HS-27A (cell line): ENCODE data around the gene C19orf25.

ENCODE experiments used
- DNase-seq: peaks from one replicate; pipeline ENCODE4 v3.0.0-alpha.2; 2012; ENCODE audit warnings: low read depth, missing footprints

C19orf25 gene

GRCh38 chr19:1432507-1432887, 46.5 kb downstream of the C19orf25 start:
- DNase-seq, result no peak

- DNase-seq, result no peak
Observed at GRCh38 chr19:1431759-1432506, 47.1 kb downstream of the C19orf25 start.

- no peak for DNase-seq
Observed at GRCh38 chr19:1430246-1430645, 48.8 kb downstream of the C19orf25 start.

- DNase-seq, result no peak
Observed at GRCh38 chr19:1429750-1430149, 49.3 kb downstream of the C19orf25 start.

GRCh38 chr19:1428738-1429391, 50.1 kb downstream of the C19orf25 start:
- no peak for DNase-seq

DNA sequence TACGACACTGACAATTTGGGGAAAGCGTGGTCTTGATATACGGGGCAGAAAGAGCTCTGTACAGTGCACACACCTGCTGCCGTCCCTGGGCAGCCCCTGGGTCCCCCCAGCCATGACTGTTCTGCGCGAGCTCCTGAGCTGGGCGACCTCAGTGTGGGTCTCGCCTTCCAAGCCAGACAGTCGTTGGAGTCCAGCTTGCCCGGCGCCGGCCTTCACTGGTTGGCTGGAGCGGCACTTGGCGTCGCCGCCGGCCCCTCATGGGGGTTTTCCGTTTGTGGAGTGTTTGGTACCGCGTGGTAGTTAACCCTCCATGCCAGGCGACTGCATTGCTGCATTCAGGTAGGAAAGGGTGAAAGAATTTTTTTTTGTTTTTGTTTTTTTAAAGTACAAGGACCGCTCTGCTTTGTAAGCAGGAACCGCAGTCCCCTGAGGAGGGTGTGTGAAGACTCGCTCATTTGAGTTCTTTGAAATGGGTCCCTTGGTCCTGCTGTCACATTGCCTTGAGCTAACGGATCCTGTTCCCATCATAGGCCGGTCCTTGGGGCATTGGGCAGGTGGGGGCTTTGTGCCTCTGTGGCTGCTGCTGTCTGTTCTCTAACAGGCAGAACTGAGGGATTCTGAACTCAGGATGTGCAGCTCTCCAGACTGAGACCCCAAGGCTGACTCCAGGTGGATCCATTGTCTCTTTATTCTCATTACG, 51.6 kb downstream of the C19orf25 start:
- no peak for DNase-seq

DNA sequence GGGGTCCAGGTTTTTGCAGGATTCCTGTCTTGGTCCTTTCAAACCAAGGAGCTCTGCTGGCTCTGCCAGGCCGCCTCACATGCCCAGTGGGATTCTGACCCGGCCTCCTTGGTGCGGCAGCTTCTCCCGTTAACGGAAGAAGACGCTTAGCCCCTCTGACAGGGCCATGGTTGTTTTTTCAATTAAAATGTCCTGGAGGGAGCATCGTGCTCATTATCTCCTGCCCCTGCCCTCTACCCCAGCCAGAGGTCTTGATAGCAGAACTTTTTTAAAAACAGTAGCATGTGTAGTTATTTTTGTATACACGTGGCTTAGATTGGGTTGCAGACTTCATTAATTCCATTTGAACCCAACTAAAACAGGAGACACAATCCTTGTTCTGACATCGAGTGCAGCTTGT, 52.3 kb downstream of the C19orf25 start:
- DNase-seq, result no peak

DNA sequence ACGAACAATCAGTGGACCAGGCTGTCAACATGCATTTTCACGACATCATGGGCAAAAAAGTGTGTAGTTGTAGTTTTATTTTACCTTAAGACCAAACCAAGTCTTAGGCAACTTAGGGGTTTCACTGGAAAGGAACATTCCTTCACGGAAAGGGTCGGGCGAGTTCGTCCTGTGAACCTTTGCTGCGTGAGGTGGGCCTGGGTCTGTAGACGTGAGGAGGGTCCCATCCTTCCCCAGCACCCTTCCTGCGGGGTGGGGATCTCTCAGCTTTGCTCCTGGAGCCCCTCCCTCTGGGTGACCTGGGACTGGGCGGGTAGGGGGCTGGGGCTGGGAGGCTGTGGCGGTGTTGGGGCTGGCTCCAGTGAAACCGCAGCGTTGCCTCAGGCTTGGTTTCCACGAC, 53.1 kb downstream of the C19orf25 start:
- DNase-seq, result no peak

DNA sequence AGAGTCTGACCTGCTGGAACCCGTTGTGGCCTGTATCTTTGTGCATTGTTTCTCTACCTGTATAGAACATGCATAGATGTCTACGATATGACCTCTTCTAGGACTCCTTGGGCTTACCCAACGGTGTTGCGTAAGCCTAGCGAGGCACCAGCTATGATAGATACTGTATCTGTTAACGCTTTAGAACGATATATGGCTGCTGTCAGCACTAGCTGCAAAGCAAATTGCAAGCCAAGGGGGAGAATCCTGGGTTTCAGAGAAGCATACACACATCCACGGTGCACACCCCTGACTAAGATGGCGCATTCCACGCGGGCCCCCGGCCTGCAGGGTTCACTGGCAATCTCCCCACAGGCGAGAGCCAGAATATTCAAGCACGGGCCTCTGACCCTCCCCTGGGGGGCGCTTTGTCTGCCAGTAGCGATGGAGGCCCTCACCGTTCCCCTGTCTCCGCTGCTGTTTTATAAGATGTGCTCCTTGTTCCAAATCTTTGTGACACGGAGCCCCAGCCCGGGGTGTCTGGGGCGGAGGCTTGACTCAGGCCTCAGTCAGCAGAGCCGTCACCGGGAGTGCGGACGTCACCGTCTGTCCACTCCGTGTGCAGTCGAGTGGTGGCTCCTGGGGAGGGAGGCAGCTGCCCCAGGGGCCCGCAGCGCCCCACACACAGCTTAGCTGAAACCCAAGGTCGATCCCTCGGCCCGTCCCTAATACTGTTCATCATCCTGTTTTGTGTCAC, 53.7 kb downstream of the C19orf25 start:
- DNase-seq, result no peak

- DNase-seq, result no peak
Observed at GRCh38 chr19:1424192-1424955, 54.6 kb downstream of the C19orf25 start.

DNA sequence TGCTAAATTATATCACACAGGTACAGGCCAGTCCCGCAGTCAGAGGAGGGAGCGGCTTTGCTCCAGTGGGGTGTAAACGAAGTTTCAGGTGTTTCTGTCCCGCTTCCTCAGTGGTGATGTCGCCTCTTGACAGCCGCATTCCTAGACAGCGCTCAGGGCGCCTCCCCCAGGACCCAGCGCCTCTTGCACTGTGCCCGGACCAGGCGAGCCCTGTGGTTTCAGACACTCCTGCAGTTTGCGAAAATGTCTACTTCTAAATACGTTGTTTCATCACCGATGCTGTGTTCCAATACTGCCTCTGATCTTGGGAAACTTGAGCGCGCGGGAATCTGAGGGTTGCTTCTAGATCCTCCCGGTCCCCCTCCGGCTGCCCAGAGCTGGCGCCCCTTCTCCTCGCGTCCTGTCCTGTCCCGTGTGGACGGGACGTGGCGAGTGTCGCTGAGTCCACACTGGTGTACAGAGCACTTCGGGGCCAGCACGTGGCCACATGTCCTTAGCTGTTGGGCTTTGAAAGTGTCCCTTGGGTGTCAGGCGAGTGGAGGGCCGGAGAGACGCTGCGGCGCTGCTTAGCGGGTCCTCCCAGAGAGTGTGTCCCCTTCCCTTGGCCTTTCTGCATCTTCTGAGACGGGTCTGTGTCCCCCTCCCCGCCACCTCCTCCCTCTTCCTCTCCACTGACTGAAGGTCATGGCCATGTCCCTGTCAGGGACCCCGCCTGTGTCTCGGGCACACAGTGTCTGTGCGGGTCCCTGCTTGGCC, 55.4 kb downstream of the C19orf25 start:
- DNase-seq, result no peak
